ENCODE data around the gene NFATC2.

Gene NFATC2

DNA sequence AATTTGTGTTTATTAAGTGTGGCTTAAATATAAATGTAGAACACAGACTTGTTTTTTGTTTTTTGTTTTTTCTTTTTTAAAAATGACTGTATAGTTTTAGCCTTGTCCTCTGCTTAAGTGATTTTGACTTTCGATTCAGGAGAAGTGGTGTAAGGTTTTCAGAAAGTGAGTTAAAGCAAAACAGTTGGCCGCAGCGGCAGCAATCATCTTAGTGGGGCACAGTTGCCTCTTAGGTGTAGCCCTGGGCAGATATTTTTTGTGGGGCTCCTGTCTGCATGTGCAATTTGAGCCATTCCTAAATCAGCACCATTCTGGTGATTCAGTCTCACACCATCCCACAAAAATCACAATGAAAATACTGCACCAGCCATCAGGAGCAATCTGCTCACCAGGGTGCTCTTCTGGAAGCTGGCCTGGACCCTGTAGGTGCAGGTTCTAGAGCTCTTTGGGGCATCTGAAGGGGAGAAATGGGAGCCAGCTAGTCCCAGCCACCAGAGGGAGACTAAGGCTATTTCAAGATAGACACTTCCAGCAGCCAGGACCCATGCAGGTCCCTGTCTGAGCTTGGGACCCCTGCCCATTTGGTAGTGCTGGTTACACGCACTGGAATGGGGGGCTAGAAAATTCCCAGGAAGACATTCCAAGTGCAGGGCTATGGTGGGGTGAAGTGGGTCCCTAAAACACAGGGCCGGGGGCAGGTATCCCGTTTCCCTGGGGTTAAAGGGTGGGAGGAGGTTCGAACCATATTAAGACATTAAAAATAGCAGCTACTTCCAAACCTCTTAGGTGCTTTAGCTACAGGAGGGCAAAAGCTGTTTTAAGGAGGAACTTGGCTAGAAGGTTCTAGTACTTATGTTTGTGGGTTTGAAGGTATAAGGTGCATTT is 156.6 kb downstream of the NFATC2 start:
- no peak for DNase-seq

DNA sequence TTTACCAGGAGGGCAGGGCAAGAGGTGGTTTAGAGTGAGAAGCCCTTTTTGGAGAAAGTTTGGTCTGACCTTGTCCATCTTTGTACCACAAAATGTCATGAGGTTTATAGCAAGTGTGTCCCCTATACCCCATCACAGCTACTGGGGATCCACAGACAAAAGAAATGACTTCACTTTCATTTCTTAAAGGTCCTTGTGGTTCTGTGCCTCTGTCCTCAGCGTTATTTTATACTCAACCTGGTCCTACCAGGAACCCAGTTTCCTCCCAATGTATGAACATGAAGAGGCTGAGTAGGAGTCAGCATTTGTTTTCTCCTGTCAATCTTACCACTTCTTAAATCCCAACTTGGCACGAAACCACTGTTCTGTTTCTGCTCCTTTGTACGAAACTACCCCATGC is 157.6 kb downstream of the NFATC2 start:
- DNase-seq = no peak

DNA sequence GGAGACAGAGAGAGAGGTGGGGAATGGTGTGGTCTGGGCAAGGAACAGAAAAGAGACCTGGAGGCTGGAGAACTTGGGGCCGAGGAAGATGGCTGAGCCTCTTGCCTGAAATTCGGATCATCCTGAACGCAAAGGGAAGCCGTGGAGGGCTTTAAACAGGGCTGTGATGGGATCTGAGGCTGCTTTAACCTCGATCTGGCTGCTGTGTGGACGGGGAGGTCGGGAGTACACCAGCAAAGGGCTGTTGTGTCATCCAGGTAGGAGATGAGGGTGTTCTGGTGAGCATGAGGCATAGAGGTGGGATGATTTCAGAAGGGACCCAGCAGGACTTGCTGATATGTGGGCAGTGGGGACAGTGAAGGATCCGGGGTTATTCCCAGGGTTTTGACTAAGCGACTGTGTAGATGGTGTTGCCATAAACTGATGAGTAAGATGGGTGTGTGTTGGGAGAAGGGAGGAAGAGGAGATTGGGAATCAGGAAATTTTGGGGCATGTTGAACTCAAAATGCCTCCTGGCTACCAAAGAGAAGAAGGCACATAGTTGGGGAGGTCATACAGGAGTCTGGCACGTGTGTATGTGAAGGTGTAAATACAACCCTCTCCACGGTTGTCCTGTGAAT is 158.5 kb downstream of the NFATC2 start:
- DNase-seq = no peak

DNA sequence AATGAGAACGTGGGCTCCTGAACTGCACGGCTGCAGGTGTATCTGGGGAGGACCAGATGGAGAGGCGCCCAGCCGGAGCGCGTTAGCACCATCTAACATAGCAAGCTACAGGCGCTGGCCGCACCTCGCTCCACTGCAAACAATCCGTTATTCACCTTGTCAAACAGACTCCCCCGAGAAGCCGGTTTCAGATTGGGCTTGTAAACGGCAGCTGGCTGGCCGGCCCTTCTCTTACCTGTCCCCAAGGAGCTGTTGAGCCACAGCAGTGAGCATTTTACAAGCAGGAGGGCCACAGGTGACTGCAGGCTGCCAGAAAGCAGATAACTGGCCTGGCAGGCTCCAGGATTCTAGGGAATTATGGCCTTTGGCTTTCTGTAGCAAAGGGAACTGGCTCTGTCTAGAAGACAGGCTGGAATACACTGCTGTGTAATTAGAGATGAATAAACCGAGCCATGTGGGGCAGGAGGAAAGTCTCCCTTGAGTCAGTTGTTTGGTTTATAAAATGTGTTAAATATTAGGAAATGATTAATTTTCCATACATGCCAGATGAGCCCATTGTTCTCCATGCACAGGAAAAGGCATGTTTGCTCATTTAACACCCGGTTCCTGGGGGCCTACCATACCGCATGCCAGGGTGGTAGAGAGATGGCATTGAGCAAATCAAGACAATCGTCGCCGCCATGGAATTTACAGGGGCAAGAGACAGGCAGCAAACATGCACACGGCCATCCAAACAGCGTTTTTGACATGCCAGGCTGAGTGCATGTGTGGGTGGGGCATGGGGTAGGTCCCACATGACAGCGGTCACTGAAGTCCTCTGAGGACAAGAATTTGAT is 159.3 kb downstream of the NFATC2 start:
- no peak for DNase-seq

DNA sequence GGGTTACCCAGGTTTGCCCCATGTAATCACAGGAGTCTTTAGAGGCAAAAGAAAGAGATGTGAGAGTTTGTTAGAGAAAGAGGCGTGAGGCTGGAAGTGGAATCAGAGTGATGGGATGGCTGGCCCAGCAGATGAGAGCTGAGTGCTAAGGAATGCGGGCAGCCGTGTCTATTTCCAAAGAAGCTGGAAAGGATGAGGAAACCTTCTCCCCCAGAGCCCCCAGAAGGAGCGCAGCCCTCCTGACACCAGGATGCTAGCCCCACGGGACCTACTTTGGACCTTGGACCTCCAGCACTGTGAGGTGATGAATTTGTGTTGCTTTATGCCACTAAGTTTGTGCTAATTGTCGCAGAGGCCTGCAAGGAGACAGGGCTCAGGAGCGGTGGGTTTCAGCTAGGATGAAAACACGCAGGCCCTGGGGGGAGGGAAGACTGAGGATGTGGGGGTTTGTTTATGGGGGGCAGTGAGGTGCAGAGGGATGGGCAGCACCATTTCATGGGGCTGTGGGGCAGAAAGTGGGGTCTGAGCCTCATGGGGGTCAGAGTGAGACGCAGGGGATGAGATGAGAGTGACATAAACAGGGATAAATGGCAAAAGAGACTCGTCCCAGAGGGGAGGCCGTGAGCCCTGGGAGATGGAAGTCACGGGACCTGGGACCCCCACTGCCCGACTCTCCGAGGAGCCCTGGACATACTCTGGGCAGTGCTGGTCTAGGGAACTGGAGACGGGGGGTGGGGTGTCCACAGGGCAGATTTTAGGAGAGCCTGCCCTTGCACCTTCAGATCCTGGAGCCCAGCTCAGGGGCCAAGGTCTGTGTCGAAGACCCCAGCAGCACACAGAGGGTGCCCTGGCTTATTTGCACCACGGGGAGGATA is 160.2 kb downstream of the NFATC2 start:
- DNase-seq = no peak

DNA sequence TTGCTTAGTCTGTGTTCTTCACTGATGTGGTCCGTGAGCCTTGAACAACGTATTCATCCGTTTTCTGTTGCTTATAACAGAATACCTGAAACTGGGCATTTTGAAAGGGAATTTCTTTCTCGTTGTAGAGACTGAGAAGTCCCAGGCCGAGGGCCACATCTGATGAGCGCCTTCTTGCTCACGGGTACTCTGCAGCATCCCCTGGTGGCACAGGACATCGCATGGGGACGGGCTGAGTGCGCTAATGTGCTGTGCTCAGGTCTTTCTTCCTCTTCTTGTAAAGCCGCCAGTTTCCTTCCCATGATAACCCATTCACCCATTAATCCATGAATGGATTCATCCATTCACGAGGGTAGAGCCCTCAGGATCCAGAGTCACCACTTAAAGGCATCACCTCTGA is 161.0 kb downstream of the NFATC2 start:
- no peak for DNase-seq

DNA sequence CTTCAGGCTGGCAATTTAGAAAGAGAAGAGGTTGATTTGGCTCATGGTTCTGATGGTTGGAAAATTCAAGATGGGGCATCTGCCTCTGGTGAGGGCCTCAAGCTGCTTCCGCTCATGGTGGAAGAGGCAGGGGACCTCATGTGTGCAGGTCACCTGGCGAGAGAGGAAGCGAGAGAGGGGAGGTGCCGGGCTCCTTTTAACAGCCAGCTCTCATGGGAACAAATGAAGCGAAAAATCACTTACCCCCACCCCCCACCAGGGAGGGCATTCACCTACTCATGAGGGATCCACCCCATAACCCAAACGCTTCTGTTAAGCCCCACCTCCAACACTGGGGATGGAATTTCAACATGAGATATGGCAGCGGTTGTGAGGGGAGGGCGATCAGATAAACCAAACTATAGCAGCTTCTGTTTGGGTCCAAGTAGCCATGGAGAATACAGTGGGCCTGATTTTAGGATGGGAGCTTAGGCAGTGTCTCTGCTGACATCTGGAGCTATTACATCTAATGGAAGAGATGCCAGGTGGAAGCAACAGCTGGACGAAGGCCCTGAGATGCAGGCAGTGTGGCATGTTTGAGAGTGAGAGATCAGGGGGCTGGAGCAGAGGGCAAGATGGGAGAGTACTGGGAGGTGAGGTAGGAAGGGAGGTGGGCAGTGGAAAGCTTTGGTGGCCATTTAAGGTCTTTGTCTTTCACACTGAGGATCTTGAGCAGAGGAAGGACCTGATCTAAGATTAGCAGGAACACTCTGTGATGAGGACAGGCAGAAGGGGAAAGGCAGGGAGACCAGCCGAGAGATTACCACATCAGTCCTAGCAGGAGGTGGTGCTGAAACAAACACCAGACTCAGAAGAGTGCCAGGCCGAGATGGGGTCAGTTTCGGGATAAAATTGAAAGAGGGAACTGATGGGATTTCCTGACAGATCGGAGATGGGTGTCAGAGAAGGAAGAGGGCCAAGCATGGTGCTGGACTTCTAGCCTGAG is 161.8 kb downstream of the NFATC2 start:
- DNase-seq = no peak

DNA sequence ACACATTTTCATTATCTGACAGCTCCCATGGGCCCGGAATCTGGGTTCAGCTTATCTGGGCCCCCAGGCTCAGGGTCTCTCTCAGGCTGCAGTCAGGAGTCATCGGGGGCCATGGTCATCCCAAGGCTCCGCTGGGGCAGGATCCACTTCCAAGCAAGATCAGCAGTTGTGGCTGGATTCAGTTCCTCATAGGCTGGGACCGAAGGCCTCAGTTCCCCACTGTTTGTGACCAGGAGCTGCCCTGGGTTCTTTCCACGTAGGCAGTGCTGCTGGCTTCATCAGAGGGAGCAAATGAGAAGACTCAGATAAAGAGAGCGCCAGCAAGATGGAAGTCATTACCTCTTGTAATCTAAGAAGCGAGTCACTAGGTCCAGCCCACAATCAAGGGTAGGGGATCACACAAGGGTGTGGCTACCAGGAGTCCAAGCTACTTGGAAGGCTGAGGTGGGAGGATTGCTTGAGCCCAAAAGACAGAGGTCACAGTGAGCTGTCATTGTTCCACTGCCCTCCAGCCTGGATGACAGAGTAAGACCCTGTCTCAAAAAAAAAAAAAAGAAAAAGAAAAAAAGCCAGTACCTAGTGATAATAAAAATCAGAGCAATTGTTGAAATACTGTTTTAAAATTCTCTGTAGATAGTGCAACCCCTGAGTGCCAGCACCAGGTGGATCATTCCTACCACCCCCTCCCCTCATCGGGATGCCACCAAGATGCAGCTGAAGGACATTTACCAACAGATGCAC is 162.7 kb downstream of the NFATC2 start:
- no peak for DNase-seq

DNA sequence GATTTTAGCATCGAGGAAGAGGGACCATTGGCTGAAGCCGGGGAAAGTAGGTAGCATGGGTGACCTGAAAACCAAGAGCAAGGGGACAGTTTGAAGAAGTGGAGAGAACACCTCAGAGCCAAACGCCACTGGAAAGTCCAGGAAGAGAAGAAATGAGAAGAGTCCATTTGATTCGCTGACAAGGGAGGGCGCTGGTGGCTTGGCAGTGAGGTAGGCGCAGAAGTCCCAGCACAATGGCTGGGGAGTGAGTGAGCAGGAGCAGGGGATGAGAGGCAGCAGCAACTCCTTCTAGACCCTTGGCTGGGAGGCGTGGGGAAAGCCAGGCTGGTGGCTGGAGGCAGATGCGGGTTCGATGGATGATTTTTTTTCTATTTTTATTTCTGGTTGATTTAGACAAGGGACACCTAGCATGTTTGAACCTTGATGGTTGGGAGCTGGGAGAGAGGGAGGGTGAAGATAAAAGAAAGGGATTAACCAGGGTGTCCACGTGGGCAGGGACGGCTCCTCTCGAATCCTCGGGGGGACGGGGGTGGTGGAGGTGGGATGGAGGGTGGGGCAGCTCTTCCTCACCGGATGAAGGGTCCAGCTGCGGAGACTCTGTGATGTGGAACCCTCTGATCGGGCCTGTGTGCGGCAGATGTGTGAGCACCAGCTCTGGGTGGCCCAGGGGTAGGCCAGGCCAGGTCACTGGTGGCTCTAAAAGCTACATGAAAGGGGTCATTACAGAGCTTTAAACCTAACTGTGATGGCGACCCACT is 164.2 kb downstream of the NFATC2 start:
- no peak for DNase-seq

DNA sequence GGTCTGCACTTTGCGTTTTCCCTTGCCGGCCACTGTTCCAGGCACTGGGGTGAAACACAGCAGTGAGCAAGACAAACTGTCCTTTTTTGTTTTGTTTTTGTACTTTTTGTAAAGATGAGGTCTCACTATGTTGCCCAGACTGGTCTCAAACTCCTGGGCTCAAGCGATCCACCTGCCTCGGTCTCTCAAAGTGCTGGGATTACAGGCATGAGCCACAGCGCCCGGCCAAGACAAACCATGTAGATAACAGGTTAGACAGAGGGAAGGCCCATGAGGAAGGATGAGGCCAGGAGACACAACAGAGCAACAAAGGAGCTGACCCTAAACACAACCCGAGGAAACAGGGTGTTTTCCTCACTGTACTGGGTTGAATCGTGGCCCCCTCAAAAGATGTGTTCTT is 165.4 kb downstream of the NFATC2 start:
- no peak for DNase-seq

DNA sequence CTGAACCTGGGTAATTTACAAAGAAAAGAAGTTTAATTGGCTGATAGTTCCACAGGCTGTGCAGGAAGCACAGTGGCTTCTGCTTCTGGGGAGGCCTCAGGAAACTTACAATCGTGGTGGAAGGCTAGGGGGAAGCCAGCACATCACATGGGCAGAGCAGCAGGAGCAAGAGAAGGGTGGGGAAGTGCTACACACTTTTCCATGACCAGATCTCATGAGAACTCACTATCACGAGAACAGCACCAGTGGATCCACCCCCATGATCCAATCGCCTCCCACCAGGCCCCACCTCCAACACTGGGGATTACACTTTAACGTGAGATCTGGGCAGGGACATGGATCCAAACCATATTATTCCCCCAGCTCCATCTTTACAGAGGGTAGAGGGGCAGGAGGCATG is 166.4 kb downstream of the NFATC2 start:
- no peak for DNase-seq

DNA sequence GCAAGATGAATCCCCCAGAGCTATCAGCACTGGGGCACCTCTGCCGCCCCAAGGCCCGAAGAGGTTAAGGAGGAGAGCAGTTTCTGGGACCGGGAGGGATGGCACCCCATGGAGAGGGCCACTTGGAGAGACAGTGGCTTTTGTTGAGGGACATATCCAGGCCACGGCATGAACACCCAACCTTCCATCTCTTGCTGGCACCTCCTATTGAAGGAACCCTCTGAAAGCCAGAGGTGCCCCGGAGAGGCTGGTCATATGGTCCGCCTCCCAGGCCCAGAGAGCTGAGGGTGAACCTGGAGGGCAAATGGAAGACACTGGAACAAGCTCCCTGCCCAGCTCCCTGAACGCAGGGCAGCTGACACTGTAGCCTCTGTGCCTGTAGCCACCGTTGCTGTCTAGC is 167.0 kb downstream of the NFATC2 start:
- no peak for DNase-seq

DNA sequence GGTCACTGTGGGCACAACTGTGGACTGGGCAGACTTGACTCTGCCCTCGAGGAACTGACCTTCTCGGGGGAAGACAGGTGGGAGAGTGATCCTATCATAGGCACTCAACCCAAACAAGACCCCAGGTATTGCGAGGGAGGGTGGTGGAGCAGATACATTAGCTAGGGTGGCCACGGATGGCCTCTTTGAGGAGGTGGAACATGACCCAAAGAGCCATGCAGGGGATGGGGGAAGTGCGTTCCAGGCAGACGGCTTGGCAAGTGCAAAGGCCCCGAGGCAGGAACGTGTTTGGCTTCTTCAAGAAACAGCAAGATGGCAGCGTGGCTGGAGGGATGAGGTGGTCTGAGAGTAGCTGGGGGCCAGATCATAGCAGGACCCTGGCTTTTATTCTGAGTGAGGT is 167.6 kb downstream of the NFATC2 start:
- no peak for DNase-seq

DNA sequence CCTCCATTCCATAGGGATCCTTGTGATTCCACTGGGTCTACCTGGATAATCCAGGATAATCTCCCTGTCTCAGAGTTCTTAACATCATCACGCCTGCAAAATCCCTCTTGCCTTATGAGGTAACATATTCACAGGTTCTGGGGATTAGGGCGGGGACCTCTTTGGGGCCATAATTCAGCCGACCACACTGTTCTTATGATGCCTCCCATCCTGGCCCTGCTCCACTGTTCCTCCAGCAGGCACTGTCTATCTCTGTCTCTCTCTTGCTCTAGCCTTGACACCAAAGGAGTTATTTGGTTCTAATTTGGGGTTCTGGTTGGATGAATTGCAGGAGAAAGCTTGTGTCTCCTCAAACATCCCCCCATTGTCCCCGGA is 168.1 kb downstream of the NFATC2 start:
- no peak for DNase-seq

DNA sequence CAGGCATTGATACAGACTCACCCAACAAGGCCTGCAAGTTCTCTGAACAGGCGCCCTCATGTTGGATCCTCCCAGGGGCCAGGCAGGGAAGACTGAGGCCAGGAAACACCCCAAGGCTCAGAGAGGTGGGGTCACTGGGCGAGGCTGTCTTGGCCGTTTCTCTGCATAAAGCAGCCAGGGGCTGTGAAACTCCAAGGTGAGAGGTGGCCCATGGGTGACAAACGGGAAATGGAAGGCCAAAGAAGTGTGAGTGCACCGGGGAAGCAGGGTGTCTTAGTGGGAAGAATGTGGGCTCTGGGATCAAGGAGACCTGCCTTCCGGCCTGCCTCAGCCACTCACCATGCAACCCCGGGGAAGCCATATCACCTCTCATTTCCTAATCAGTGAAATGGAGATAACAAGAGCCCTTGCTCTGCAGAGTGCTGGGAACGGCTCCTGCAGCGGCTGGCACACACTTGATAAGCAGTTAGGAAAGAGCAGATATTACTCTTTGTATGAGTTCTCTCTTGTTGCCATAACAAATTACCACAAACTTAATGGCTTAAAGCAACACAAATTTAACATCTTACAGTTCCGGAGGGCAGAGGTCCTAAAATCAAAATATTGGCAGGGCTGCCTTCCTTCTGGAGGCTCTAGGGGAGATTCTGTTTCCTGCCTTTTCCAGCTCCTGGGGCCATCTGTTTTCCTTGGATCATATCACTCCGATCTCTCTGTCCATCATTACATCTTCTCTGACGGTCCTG is 168.6 kb downstream of the NFATC2 start:
- DNase-seq = no peak

DNA sequence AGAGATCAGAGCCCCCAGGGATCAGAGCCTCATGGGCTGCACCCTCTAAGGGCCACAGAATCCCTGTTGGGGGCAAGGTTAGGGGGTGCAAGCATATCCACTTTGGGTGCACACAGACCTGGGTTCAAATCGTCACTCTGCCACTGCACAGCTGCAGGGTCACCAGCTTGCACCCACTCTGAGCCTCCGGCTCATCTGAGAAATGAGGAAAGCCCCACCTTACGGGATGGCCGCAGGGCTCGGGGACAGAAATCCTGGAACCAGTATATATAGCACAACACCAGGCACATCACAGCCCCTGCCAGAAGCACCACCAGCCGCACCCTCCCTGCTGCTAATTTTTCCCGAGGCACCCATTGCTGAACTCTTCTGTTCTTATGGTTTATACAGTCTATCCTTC is 169.6 kb downstream of the NFATC2 start:
- no peak for DNase-seq

DNA sequence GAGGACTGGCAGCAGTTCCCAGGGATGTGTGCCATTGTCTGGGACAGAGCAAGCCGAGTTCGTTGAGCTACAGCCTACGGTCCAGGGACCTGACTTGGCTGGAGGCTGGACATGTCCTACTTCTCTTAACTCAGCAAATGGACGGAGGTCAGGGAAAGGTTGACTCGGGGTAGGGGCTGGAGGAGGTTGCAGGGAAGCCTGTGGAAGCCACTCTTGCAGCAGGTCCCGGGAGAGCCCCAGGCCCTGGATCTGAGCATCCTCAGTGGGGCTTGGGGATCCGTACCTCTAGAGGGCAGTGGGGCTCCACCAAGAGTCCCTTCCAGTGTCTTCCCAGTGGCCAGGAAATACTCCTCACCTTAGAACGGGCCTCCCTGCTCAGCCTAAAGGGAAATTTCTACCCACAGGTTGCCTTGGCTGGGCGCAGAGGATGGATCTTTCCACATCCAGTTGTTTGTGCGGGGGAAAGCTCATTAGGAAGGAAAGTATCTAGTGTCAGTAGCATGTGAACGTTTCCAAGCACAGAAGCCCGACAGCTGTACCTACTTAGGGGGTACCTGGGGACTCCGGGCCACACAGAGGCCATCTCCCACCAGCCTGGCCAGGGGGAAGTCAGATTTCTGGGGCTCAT is 170.2 kb downstream of the NFATC2 start:
- DNase-seq = no peak

DNA sequence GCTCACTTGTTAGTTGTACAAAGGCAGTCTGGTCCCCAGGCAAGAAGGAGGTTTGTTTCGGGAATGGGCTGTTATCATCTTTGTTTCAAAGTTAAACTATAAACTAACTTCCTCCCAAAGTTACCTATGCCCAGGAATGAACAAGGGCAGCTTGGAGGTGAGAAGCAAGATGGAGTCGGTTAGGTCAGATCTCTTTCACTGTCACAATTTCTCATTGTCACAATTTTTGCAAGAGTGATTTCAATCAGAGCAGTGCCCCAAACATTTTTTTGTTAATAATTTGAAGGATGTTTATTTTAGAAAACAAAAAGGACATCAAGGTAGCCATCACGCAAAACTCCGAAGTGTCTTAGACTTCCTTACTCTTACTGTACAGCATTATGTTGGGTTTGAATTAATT is 170.8 kb downstream of the NFATC2 start:
- DNase-seq = no peak

DNA sequence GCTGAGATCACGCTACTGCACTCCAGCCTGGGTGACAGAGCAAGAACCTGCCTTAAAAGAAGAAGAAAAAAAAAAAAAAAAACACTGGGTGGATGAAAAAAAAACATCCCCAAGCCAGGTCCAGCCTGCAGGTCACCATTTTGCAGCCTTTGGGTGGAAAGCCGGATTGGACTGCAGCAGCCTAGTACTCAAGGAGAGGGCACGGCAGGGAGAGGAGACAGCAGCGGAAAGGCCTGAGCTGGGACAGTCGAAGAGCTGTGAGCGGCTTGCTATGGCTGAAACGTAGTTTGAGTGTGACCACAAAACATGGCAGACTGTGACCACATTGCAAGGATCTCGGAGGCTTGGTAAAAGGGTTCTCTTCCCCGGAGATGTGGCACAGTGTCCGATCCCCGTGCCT is 173.0 kb downstream of the NFATC2 start:
- DNase-seq = no peak

All from cortex of kidney (tissue), 1 donor.